ENCODE results near the gene COL23A1.

The COL23A1 gene

GRCh38 chr5:178453224-178453623, 137.0 kb downstream of the COL23A1 start:
- Mint-ChIP-seq H3K4me1 (ENCODE audit: low read depth) (no peaks in the 10 kb centered on the region), H3K27me3 (ENCODE audit: low read depth) (peaks cover 5% of the 10 kb centered on the region), H3K4me3 (no peak overlapping the region), H3K36me3 (ENCODE audit: low read depth) (no peaks in the 10 kb centered on the region), H3K27ac (no peak overlapping the region), H3K9me3 (no peaks in the 10 kb centered on the region)

GRCh38 chr5:178450121-178451028, 139.8 kb downstream of the COL23A1 start:
- Mint-ChIP-seq H3K27ac (no peak overlapping the region), H3K4me1 (ENCODE audit: low read depth) (no peaks in the 10 kb centered on the region), H3K27me3 (ENCODE audit: low read depth) (peaks cover 7% of the 10 kb centered on the region), H3K36me3 (ENCODE audit: low read depth) (no peaks in the 10 kb centered on the region), H3K4me3 (no peak overlapping the region), H3K9me3 (no peaks in the 10 kb centered on the region)

- Mint-ChIP-seq H3K27ac (no peak overlapping the region), H3K27me3 (ENCODE audit: low read depth) (peaks cover 9% of the 10 kb centered on the region), H3K4me3 (no peak overlapping the region), H3K4me1 (ENCODE audit: low read depth) (no peaks in the 10 kb centered on the region), H3K9me3 (no peaks in the 10 kb centered on the region), H3K36me3 (ENCODE audit: low read depth) (no peaks in the 10 kb centered on the region)
Measured at GRCh38 chr5:178449163-178450070, 140.8 kb downstream of the COL23A1 start.

- Mint-ChIP-seq H3K9me3 (no peaks in the 10 kb centered on the region), H3K4me1 (ENCODE audit: low read depth) (no peaks in the 10 kb centered on the region), H3K27ac (no peak overlapping the region), H3K4me3 (no peak overlapping the region), H3K27me3 (ENCODE audit: low read depth) (peaks cover 12% of the 10 kb centered on the region), H3K36me3 (ENCODE audit: low read depth) (no peaks in the 10 kb centered on the region)
Measured at GRCh38 chr5:178445534-178445933, 144.7 kb downstream of the COL23A1 start.

GRCh38 chr5:178442405-178443257, 147.6 kb downstream of the COL23A1 start:
- Mint-ChIP-seq H3K4me1 (ENCODE audit: low read depth) (no peaks in the 10 kb centered on the region), H3K27me3 (ENCODE audit: low read depth) (peaks cover 13% of the 10 kb centered on the region), H3K27ac (no peak overlapping the region), H3K36me3 (ENCODE audit: low read depth) (no peaks in the 10 kb centered on the region), H3K4me3 (no peak overlapping the region), H3K9me3 (no peaks in the 10 kb centered on the region)

GRCh38 chr5:178441486-178442270, 148.5 kb downstream of the COL23A1 start:
- Mint-ChIP-seq H3K27me3 (ENCODE audit: low read depth) (peaks cover 13% of the 10 kb centered on the region), H3K4me1 (ENCODE audit: low read depth) (no peaks in the 10 kb centered on the region), H3K9me3 (no peaks in the 10 kb centered on the region), H3K27ac (no peak overlapping the region), H3K4me3 (no peak overlapping the region), H3K36me3 (ENCODE audit: low read depth) (no peaks in the 10 kb centered on the region)

- peaks cover 10% of the 10 kb centered on the region for H3K27me3 Mint-ChIP-seq (ENCODE audit: low read depth)
Measured at GRCh38 chr5:178440181-178440580, 150.0 kb downstream of the COL23A1 start.

GRCh38 chr5:178439493-178440180, 150.6 kb downstream of the COL23A1 start:
- Mint-ChIP-seq H3K36me3 (ENCODE audit: low read depth) (no peaks in the 10 kb centered on the region), H3K9me3 (no peaks in the 10 kb centered on the region), H3K27ac (no peak overlapping the region)

More at GRCh38 chr5:178440181-178440580, 150.0 kb downstream of the COL23A1 start:
- Mint-ChIP-seq H3K9me3 (no peaks in the 10 kb centered on the region), H3K27ac (no peak overlapping the region), H3K36me3 (ENCODE audit: low read depth) (no peaks in the 10 kb centered on the region), H3K4me3 (no peak overlapping the region), H3K4me1 (ENCODE audit: low read depth) (no peaks in the 10 kb centered on the region)

GRCh38 chr5:178438796-178439195, 151.4 kb downstream of the COL23A1 start:
- no peaks in the 10 kb centered on the region for H3K9me3 Mint-ChIP-seq
- peaks cover 9% of the 10 kb centered on the region for H3K27me3 Mint-ChIP-seq (ENCODE audit: low read depth)
- H3K4me3 Mint-ChIP-seq = no peak overlapping the region
- no peaks in the 10 kb centered on the region for H3K36me3 Mint-ChIP-seq (ENCODE audit: low read depth)
- no peaks in the 10 kb centered on the region for H3K4me1 Mint-ChIP-seq (ENCODE audit: low read depth)
- H3K27ac Mint-ChIP-seq = no peak overlapping the region

More at GRCh38 chr5:178439493-178440180, 150.6 kb downstream of the COL23A1 start:
- no peak overlapping the region for H3K4me3 Mint-ChIP-seq
- peaks cover 9% of the 10 kb centered on the region for H3K27me3 Mint-ChIP-seq (ENCODE audit: low read depth)
- no peaks in the 10 kb centered on the region for H3K4me1 Mint-ChIP-seq (ENCODE audit: low read depth)

- Mint-ChIP-seq H3K9me3 (no peaks in the 10 kb centered on the region), H3K27me3 (ENCODE audit: low read depth) (peaks cover 7% of the 10 kb centered on the region), H3K27ac (no peak overlapping the region), H3K4me3 (no peak overlapping the region), H3K4me1 (ENCODE audit: low read depth) (no peaks in the 10 kb centered on the region), H3K36me3 (ENCODE audit: low read depth) (no peaks in the 10 kb centered on the region)
Measured at GRCh38 chr5:178437386-178438075, 152.7 kb downstream of the COL23A1 start.

GRCh38 chr5:178436326-178436940, 153.8 kb downstream of the COL23A1 start:
- Mint-ChIP-seq H3K4me1 (ENCODE audit: low read depth) (no peaks in the 10 kb centered on the region), H3K9me3 (no peaks in the 10 kb centered on the region), H3K4me3 (no peak overlapping the region), H3K27ac (no peak overlapping the region), H3K36me3 (ENCODE audit: low read depth) (no peaks in the 10 kb centered on the region), H3K27me3 (ENCODE audit: low read depth) (peaks cover 7% of the 10 kb centered on the region)
